Tibial nerve (tissue), 4 donors: ENCODE data around the gene GLIS2. TPM values are rescaled to one million over a fixed set of nuclear protein-coding genes. Genes with fewer than 3 reads are reported as not detected.

Experiments used
- DNase-seq, 2 donors: peaks; one replicate each; pipeline ENCODE4 v3.0.0-alpha.2; 2019; ENCODE audit warnings: low spot score in 2 of 2
- H3K27ac ChIP-seq, 4 donors: fragments of 200-600 bp; sonication (generic) in 3 of 4; one replicate each; pipeline ENCODE4 v1.5.1; 2017 to 2019; ENCODE audit warnings: mild to moderate bottlenecking in 1 of 4
- H3K27me3 ChIP-seq, 2 donors: fragments of 200-600 bp; sonication (generic) in 1 of 2; one replicate each; pipeline versions ENCODE4 v1.5.1 to v1.6.0; 2017 to 2019
- H3K36me3 ChIP-seq, 3 donors: fragments of 200-600 bp; sonication (generic); one replicate each; pipeline ENCODE4 v1.5.1; 2018 to 2019
- H3K4me1 ChIP-seq, 4 donors: fragments of 200-600 bp; sonication (generic) in 3 of 4; one replicate each; pipeline ENCODE4 v1.5.1; 2017 to 2019
- H3K4me3 ChIP-seq, 4 donors: fragments of 200-600 bp; sonication (generic) in 3 of 4; one replicate each; pipeline ENCODE4 v1.5.1; 2017 to 2019; ENCODE audit warnings: mild to moderate bottlenecking in 1 of 4, moderate library complexity in 1 of 4
- H3K9me3 ChIP-seq, 4 donors: fragments of 200-600 bp; sonication (generic) in 3 of 4; one replicate each; pipeline ENCODE4 v1.5.1; 2017 to 2019
- EP300 ChIP-seq, 2 donors: sonication (generic); formaldehyde crosslinking; IDR thresholded peaks; one replicate each; pipeline ENCODE4 v1.6.1; 2017; ENCODE audit warnings: antibody characterized with exemption in 2 of 2, mild to moderate bottlenecking in 1 of 2
- POLR2A ChIP-seq, 2 donors: fragments of 450-650 bp; IDR thresholded peaks; one replicate each; pipeline ENCODE4 v1.6.1; 2017; ENCODE audit warnings: antibody characterized with exemption in 2 of 2, mild to moderate bottlenecking in 2 of 2, moderate library complexity in 2 of 2
- WGBS, 2 donors: methylation state at CpG; one replicate each; pipeline ENCODE4 v1.1.5; 2018; 5-methylcytosine and 5-hydroxymethylcytosine counted together
- total RNA-seq, 4 donors: library from RNA; depleted of rRNA; stranded (reverse); fragments of >200 nt; gene quantifications; one replicate each; pipeline ENCODE4 v1.1.0, GENCODE V29; 2016
- TF ChIP-seq, protein P1 (sequence below), 5 experiments: fragments of 200-600 bp in 3 of 5; fragments of 450-650 bp in 2 of 5; sonication (generic) in 3 of 5; IDR thresholded peaks; one replicate each; pipeline ENCODE4 v1.5.1; 2016 to 2019; ENCODE audit warnings: antibody characterized with exemption in 5 of 5, mild to moderate bottlenecking in 3 of 5, moderate library complexity in 2 of 5

GLIS2 gene
- total RNA-seq, 4 donors from 2014 or later = 9.0 to 11.1 (median 10.8) TPM

DNA sequence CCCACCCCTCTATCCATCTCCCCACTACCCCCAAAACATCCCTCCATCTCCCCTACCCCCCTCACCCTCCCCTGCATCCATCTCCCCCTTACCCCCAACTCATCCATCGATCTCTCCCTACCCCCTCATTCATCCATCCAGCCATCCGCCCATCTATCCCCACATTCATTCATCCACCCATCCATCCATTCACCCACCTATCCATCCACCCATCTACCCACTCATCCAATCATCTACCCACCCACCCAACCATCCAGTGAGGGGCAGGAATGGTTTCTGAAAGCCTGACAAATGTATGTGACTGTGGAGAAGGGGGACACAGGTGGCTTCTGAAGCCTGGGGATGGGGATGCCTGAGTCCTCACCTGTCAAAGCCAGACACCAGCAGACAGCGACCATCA is 44.0 kb downstream of the GLIS2 start:
- Histone ChIP-seq H3K4me3 (no peak overlapping the region), H3K36me3 (peaks cover 0 to 83% (median 6%) of the 10 kb centered on the region in 3 donors), H3K9me3 (no peaks in the 10 kb centered on the region), H3K4me1 (peaks cover 0 to 9% (median 0%) of the 10 kb centered on the region in 4 donors), H3K27me3 (no peaks in the 10 kb centered on the region), H3K27ac (no peak overlapping the region)
- TF ChIP-seq, protein P1, sequence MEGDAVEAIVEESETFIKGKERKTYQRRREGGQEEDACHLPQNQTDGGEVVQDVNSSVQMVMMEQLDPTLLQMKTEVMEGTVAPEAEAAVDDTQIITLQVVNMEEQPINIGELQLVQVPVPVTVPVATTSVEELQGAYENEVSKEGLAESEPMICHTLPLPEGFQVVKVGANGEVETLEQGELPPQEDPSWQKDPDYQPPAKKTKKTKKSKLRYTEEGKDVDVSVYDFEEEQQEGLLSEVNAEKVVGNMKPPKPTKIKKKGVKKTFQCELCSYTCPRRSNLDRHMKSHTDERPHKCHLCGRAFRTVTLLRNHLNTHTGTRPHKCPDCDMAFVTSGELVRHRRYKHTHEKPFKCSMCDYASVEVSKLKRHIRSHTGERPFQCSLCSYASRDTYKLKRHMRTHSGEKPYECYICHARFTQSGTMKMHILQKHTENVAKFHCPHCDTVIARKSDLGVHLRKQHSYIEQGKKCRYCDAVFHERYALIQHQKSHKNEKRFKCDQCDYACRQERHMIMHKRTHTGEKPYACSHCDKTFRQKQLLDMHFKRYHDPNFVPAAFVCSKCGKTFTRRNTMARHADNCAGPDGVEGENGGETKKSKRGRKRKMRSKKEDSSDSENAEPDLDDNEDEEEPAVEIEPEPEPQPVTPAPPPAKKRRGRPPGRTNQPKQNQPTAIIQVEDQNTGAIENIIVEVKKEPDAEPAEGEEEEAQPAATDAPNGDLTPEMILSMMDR (IDR thresholded peaks at IDR 0.05) = no peak
- TF ChIP-seq EP300 (IDR thresholded peaks at IDR 0.05) (no peak), POLR2A (IDR thresholded peaks at IDR 0.05) (no peak)
- 89 to 93% methylated on average over 3 of the region's 3 CpGs for WGBS, 2 donors
- DNase-seq = no peak

DNA sequence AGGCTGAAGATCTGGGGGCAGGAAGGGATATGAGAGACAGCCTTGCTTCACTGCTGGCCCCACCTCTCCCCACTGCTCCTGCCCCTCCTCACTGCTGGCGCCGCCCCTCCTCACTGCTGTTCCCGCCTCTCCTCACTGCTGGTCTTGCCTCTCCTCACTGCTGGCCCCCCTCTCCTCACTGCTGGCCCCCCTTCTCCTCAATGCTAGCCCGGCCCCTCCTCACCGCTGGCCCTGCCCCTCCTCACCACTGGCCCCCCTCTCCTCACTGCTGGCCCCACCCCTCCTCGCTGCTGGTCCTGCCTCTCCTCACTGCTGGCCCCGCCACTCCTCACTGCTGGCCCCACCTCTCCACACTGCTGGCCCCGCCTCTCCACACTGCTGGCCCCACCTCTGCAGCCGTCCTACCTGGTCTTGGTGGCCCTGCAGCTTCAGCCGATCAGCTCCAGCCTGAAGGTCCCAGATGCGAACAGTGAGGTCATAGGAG is 44.7 kb downstream of the GLIS2 start:
- no peak for DNase-seq
- TF ChIP-seq EP300 (IDR thresholded peaks at IDR 0.05) (no peak), POLR2A (IDR thresholded peaks at IDR 0.05) (no peak)
- TF ChIP-seq, protein P1 (IDR thresholded peaks at IDR 0.05) = no peak
- Histone ChIP-seq H3K27me3 (no peaks in the 10 kb centered on the region), H3K4me3 (no peak overlapping the region), H3K27ac (no peak overlapping the region), H3K9me3 (no peaks in the 10 kb centered on the region), H3K36me3 (peaks cover 0 to 83% (median 6%) of the 10 kb centered on the region in 3 donors), H3K4me1 (peaks cover 0 to 9% (median 0%) of the 10 kb centered on the region in 4 donors)
- 84 to 86% methylated on average over 11 of the region's 11 CpGs for WGBS, 2 donors

DNA sequence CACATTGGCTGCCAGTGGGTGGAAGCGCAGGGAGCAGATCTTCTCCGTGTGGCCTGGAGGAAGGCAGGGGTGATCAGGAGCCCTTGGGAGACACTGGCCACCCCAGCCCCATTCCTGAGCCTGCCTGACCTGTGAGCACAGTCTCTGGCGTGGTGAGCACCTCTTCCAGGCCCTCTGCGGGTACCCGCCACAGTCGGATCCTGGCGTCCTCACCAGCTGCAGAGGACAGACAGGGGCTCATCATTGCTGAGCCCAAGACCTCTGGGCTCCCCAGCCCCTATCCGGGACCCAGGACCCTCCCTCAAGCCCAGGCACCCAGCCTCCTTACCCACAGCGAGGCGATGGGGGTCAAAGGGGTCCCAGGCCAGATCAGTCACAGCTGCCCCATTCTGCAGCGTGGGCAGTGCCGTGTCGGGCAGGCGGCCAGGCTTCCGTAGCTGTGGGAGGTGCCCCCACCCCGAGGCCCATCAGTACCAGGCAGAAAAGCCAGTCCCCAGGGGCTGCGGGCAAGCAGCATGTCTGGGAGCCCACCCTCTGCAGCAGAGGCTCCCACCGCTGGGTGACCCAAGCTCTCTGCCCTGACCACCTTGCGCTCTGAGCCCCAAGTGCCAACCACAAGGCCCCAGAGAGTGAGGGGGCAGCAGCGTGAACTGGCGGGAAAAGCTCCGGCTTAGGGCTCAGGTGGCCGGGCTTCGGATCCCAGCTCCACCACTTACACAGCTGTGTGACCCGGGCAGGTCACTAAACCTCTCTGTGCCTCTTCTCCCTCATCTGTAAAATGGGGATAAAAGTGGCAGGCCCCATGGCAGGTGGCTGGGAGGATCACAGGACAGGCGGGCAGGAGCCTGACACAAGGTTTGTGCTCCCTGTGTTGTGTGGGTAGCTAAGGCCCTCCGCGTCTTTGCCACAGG is 45.4 kb downstream of the GLIS2 start:
- DNase-seq = no peak
- 93 to 95% methylated on average over 19 to 21 of the region's 28 CpGs for WGBS, 2 donors
- Histone ChIP-seq H3K9me3 (no peaks in the 10 kb centered on the region), H3K36me3 (peaks cover 0 to 83% (median 6%) of the 10 kb centered on the region in 3 donors), H3K4me1 (peaks cover 0 to 9% (median 0%) of the 10 kb centered on the region in 4 donors), H3K27me3 (no peaks in the 10 kb centered on the region), H3K4me3 (no peak overlapping the region), H3K27ac (no peak overlapping the region)
- TF ChIP-seq, protein P1 (IDR thresholded peaks at IDR 0.05) = no peak
- TF ChIP-seq POLR2A (IDR thresholded peaks at IDR 0.05) (no peak), EP300 (IDR thresholded peaks at IDR 0.05) (no peak)

DNA sequence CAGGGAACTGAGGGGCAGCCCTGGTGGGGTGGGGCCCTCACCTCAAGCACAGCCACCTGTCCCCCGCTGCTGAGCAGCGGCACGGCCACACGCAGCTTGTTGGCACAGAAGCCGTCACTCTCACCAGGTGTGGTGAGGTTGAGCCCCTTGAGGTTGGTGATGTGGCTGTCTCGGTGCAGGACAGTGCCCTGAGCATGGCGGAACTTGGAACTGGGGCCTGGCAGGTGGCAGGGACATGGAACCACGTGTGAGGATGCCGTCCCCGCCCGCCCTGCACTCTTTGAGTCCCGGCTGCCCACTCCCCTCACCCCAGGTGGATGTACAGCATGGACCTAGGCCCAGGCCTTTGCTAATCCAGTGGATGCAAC is 46.1 kb downstream of the GLIS2 start:
- no peak for DNase-seq
- Histone ChIP-seq H3K27ac (no peak overlapping the region), H3K36me3 (peaks cover 0 to 77% (median 6%) of the 10 kb centered on the region in 3 donors), H3K9me3 (no peaks in the 10 kb centered on the region), H3K4me1 (peaks cover 0 to 9% (median 0%) of the 10 kb centered on the region in 4 donors), H3K4me3 (no peak overlapping the region), H3K27me3 (no peaks in the 10 kb centered on the region)
- WGBS, 2 donors = 83% methylated on average over 12 of the region's 12 CpGs; no CpG with 5 or more reads in 1 of the 2 donors
- TF ChIP-seq POLR2A (IDR thresholded peaks at IDR 0.05) = no peak
- TF ChIP-seq, protein P1 (IDR thresholded peaks at IDR 0.05) = no peak
- no peak for TF ChIP-seq EP300 (IDR thresholded peaks at IDR 0.05)
